C4-2B (cell line): Measurements from ENCODE around the gene STYX.

Experiments used
- ZFX ChIP-seq: fragments of 450-650 bp; IDR thresholded peaks from 2 replicates; pipeline ENCODE4 v1.6.1; 2017
- TF ChIP-seq, protein P1 (sequence below): fragments of 450-650 bp; conservative IDR thresholded peaks from 2 replicates; pipeline ENCODE4 v1.5.1; 2017; ENCODE audit warnings: mild to moderate bottlenecking

DNA sequence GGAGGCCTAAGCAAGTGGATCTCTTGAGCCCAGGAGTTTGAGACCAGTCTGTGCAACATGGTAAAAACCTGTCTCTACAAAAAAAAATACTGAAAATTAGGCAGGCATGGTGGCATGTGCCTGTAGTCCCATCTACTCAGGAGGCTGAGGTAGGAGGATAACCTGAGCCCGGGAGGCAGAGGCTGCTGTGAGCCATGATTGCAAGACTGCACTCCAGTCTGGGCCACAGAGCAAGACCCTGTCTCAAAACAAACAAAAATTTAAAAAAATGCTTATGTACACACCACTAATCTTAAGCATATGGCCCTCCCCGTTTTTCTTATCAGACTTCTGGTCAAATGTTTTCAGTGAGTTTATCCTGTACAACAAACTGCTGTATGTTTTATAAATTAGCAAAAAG, 63.1 kb downstream of the STYX start:
- TF ChIP-seq, protein P1, sequence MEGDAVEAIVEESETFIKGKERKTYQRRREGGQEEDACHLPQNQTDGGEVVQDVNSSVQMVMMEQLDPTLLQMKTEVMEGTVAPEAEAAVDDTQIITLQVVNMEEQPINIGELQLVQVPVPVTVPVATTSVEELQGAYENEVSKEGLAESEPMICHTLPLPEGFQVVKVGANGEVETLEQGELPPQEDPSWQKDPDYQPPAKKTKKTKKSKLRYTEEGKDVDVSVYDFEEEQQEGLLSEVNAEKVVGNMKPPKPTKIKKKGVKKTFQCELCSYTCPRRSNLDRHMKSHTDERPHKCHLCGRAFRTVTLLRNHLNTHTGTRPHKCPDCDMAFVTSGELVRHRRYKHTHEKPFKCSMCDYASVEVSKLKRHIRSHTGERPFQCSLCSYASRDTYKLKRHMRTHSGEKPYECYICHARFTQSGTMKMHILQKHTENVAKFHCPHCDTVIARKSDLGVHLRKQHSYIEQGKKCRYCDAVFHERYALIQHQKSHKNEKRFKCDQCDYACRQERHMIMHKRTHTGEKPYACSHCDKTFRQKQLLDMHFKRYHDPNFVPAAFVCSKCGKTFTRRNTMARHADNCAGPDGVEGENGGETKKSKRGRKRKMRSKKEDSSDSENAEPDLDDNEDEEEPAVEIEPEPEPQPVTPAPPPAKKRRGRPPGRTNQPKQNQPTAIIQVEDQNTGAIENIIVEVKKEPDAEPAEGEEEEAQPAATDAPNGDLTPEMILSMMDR: no peak
- TF ChIP-seq ZFX: no peak
